Duodenal mucosa (tissue), 2 donors: ENCODE measurements around the gene KRI1.
A peak's percentile ranks its signal among the peaks of the same experiment; 100 is the strongest.

Source experiments
- H3K27ac ChIP-seq: one replicate; pipeline ENCODE4 v1.7.0; 2013; ENCODE audit warnings: low read depth, low read length
- H3K27me3 ChIP-seq, 2 donors: one replicate each; pipeline ENCODE4 v1.7.0; 2013; ENCODE audit warnings: low read length in 2 of 2, control low read depth in 1 of 2; ENCODE audit not compliant: insufficient read depth in 2 of 2, control insufficient read depth in 1 of 2
- H3K36me3 ChIP-seq, 2 donors: one replicate each; pipeline ENCODE4 v1.7.0; 2013; ENCODE audit warnings: low read length in 2 of 2, control low read depth in 1 of 2; ENCODE audit not compliant: insufficient read depth in 2 of 2, control insufficient read depth in 1 of 2
- H3K4me1 ChIP-seq, 2 donors: one replicate each; pipeline ENCODE4 v1.7.0; 2013; ENCODE audit warnings: low read length in 2 of 2, control low read depth in 1 of 2; ENCODE audit not compliant: insufficient read depth in 2 of 2, control insufficient read depth in 1 of 2
- H3K4me3 ChIP-seq, 2 donors: one replicate each; pipeline ENCODE4 v1.7.0; 2013; ENCODE audit warnings: low read length in 2 of 2, low read depth in 1 of 2
- H3K9ac ChIP-seq, 2 donors: one replicate each; pipeline ENCODE4 v1.7.0; 2013; ENCODE audit warnings: low read length in 2 of 2, low read depth in 1 of 2
- H3K9me3 ChIP-seq, 2 donors: one replicate each; pipeline ENCODE4 v1.7.0; 2013; ENCODE audit warnings: low read length in 2 of 2, control low read depth in 1 of 2; ENCODE audit not compliant: control insufficient read depth in 1 of 2

KRI1 gene

DNA sequence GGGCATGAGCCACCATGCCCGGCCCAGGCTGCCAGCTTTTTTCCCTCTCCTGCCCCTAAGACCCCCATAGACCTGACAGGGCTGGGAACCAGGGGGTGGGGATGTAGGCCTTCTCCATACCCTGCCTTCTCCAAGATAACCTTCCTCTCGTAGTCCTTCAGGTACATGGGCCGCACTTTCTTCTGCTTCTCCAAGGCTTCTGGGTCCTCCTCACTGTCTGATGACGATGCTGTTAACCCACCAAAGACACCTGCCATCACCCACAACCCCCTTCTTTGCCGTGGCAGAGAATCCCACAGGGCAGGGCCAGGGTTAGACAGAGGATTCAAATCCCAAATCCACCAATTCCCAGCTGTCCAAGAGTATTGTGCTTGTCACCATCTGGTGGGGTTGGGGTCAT is 3.2 kb downstream of the KRI1 start:
- Histone ChIP-seq H3K36me3 (peaks cover 13 to 30% of the 10 kb centered on the region in 2 donors), H3K27ac (no peak overlapping the region), H3K4me3 (no peak overlapping the region), H3K9ac (no peak overlapping the region), H3K4me1 (peaks cover 23 to 25% of the 10 kb centered on the region in 2 donors), H3K9me3 (no peaks in the 10 kb centered on the region), H3K27me3 (no peaks in the 10 kb centered on the region)

DNA sequence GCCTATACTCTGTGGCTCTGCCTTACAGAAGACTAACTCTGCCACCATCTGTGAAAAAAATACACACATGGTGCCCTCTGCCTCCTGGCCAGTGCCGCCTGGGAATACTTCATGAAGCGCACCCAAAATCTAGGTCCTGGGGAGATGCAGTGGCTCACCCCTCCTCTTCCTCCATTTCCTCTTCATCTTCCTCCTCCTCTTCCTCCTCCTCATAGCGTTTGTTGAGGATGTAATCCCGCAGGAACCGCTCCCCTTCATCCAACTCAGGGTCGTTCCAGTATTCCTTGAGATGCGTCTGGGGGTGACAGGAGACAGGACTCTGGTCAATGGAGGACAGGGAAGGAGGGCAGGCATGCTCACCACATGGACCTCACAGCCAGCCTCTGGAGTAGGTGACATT is 5.7 kb downstream of the KRI1 start:
- Histone ChIP-seq H3K27ac (no peak overlapping the region), H3K36me3 (peaks cover 13 to 46% of the 10 kb centered on the region in 2 donors), H3K4me3 (no peak overlapping the region)

DNA sequence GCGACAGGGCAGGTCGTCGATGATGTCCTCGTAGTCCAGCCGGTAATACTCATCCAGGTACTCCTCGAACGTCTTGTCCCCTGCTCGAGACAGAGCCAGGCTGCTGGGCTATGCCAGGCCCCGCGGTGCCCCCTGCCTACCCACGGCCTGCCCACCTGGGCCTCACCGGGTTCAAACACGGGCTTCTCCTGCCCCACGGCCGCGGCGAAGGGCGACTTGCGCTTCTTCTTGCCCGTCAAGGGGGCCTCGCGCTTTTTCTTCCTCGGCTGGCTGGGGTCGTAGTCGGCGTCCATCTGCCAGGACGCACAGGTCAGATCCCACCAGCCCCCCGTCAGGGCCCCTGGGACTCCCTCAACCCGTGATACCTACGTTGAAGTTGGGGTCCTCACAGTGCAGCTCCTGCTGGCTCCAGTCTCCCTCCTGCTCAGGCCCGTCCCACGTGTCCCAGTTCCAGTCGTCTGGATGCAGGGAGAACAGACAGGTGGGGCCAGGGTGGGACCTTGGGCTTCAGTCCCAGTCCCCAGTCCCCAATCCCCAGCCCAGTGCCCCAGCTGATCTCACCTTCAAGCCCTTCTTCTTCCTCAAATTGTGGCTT is 8.1 kb downstream of the KRI1 start:
- Histone ChIP-seq H3K4me3 (no peak overlapping the region), H3K9me3 (no peaks in the 10 kb centered on the region), H3K27ac (no peak overlapping the region), H3K27me3 (no peaks in the 10 kb centered on the region), H3K36me3 (peaks cover 27 to 71% of the 10 kb centered on the region in 2 donors), H3K4me1 (peaks cover 14 to 21% of the 10 kb centered on the region in 2 donors), H3K9ac (no peak overlapping the region)

More for the DNA sequence above, 5.7 kb downstream of the KRI1 start:
- H3K4me1 ChIP-seq, result peaks cover 11% of the 10 kb centered on the region in 2 donors
- H3K9me3 ChIP-seq, result no peaks in the 10 kb centered on the region
- H3K9ac ChIP-seq, result no peak overlapping the region
- H3K27me3 ChIP-seq, result no peaks in the 10 kb centered on the region

DNA sequence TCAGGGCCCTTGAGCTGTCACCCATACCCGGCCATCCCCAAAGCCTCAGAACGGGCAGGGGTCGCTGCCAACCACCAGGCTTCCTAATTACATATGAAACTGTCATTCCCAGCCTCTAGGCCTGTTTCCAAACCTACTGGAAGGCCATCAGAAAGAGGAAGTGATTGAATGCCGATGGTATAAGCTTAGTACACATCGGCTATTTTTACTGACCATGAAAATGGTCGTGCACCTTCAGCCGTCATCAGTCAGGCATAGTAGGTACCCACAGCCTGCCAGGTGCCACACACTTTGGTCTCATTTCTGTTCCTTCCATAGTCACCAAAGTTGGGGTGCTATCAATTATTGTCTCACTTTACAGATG is 10.2 kb downstream of the KRI1 start:
- H3K9ac ChIP-seq, result no peak overlapping the region
- H3K27me3 ChIP-seq, result no peaks in the 10 kb centered on the region
- H3K27ac ChIP-seq, result no peak overlapping the region
- H3K9me3 ChIP-seq, result no peaks in the 10 kb centered on the region
- H3K4me1 ChIP-seq, result peaks cover 20 to 29% of the 10 kb centered on the region in 2 donors
- no peak overlapping the region for H3K4me3 ChIP-seq
- peaks cover 36 to 77% of the 10 kb centered on the region in 2 donors for H3K36me3 ChIP-seq

DNA sequence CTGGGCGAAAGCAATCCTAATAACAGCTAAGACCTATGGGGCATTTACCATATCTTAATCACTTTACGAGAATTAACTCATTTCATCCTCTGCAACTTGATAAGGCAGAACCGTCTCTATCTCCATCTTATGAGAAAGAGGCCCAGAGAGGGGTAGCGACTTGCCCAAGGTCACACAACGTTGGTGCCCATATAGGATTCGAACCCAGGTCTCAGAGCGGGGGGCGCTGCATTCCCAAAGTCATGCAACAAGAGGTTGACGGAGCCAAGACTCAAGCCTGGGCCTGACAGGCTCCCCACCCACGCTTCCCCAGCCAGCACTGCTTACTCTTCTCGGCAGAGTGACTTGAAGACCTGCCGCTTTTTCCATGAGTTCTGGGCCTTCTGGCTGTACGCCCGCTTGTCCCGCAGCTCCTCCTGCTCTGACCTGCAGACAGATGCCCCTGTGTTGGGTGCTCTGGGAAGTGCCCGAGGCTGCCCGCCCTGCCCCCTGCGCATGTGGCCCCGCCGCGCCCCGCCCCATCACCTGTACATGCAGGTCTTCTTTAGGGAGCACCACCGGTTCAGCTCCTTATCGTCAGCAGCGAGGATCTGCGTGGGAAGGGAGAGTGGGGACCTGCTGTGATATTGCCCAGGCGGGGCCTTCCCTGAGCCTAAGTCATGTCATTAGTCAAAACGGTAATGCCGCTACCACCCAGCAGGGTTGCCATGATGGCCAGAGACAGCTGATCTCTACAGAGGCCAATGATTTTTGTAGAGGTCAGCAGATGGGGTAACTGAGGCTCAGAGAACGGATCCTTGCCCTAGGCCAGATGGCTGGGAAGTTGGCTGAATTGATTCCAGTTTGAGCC is 10.8 kb downstream of the KRI1 start:
- peaks cover 20 to 29% of the 10 kb centered on the region in 2 donors for H3K4me1 ChIP-seq
- H3K27me3 ChIP-seq, result no peaks in the 10 kb centered on the region
- H3K36me3 ChIP-seq, result peaks cover 33 to 76% of the 10 kb centered on the region in 2 donors
- H3K4me3 ChIP-seq, result no peak overlapping the region
- no peaks in the 10 kb centered on the region for H3K9me3 ChIP-seq
- H3K9ac ChIP-seq, result no peak overlapping the region
- no peak overlapping the region for H3K27ac ChIP-seq

DNA sequence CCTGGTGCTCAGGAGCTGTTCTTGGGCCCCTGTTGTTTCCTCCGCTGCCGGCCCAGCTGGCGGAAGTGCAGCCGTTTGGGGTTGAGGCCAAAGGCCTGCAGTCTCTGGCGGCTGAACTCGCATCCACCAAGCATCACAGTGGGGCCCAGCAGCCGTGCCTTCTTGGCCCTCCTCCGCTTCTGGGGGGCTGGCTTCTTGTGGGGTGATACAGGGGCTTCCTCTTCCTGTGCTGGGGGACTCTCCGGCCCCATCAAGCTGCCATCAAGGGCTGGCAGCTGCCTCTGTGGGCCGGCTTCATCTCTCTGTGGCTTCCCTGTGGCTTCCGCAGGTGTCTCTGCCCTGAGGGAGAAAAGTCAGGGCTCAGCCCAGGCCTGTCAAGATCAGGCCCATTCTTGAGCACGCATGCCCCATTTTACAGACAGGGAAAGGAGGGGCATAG is 11.8 kb downstream of the KRI1 start:
- H3K9ac ChIP-seq, result no peak overlapping the region
- H3K36me3 ChIP-seq, result peaks cover 26 to 76% of the 10 kb centered on the region in 2 donors
- no peak overlapping the region for H3K27ac ChIP-seq
- no peak overlapping the region for H3K4me3 ChIP-seq
- peaks cover 20 to 29% of the 10 kb centered on the region in 2 donors for H3K4me1 ChIP-seq
- no peaks in the 10 kb centered on the region for H3K9me3 ChIP-seq
- H3K27me3 ChIP-seq, result no peaks in the 10 kb centered on the region

DNA sequence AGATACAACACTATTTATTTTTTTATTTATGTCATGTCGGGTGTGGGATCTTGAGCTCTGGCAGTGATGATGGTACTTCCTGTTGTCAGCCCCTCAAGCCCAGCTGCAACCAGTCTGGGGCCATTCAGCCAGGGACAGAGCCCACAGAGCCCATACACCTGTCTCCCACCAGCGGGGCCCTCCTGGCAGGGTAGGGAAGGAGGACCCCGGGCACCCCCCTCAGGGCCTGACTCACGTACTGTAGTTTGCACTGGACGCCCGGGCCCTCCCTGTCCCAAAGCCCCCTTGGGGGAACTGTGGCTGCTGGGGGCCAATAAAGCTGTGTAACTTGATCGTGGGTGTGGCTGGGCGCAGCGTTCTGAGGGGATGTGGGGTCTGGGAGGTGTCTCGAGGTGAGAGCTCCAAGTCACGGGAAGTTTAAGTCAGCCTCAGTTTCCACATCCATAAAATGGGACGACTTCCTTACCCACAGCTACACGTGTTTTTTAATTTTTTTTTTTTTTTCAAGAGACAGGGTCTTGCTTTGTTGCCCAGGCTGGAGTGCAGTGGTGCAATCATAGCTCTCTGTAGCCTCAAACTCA is 12.6 kb downstream of the KRI1 start:
- Histone ChIP-seq H3K9ac (peak overlapping the region; percentile 10 to 12), H3K4me1 (peaks cover 20 to 29% of the 10 kb centered on the region in 2 donors), H3K27me3 (no peaks in the 10 kb centered on the region), H3K4me3 (no peak overlapping the region), H3K9me3 (no peaks in the 10 kb centered on the region), H3K36me3 (peaks cover 34 to 83% of the 10 kb centered on the region in 2 donors), H3K27ac (peak overlapping the region; percentile 32)

DNA sequence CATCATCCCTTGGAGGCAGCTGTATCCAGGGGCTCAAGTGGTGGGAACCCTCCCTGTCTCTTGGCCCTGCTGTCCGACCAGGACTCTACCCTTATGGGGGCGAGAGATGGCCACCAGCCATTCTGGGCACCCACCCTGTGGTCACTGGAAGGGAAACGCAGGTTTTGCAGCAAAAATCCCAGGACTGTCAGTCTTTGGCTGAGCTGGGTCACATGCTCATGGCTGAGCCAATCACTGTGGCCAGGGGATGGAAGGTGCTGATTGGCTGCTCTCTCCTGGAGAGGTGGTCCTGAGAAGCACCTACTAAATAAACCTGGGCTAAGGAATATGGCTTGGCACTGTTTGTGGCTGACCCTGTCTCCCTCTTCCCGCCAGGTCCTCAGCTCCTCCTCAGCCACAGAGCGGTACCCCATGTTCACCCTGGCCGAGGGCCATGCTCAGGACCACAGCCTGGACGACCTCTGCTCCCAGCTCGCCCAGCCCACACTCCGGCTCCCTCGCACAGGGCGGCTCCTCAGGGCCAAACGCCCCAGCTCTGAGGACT is 13.2 kb downstream of the KRI1 start:
- H3K4me3 ChIP-seq, result no peak overlapping the region
- peaks cover 34 to 79% of the 10 kb centered on the region in 2 donors for H3K36me3 ChIP-seq
- H3K9ac ChIP-seq, result no peak overlapping the region
- peaks cover 20 to 29% of the 10 kb centered on the region in 2 donors for H3K4me1 ChIP-seq
- H3K27ac ChIP-seq, result no peak overlapping the region
- no peaks in the 10 kb centered on the region for H3K27me3 ChIP-seq
- H3K9me3 ChIP-seq, result no peaks in the 10 kb centered on the region

DNA sequence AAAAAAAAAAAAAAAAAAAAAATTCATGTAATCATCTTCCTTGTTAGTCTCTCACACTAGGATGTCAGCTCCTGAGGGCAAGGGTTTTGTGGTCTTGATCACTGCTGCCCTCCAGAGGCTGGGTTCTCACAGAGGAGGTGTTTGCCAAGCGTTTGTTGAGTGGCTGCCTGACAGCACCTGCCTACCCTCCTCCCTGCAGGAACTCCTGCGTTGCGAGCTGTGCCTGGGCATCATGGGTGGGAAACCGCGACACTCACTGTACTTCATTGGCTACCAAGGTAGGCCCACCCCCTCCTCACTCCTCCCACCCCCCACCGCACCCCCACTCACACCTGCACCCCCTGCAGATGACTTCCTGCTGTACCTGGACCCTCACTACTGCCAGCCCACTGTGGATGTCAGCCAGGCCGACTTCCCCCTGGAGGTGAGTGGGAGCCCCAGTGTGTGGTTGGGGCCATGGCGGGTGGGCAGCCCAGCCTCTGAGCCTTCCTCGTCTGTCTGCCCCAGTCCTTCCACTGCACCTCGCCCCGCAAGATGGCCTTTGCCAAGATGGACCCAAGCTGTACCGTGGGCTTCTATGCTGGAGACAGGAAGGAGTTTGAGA is 14.0 kb downstream of the KRI1 start:
- H3K4me3 ChIP-seq, result no peak overlapping the region
- H3K4me1 ChIP-seq, result peaks cover 20 to 29% of the 10 kb centered on the region in 2 donors
- no peak overlapping the region for H3K27ac ChIP-seq
- no peaks in the 10 kb centered on the region for H3K27me3 ChIP-seq
- H3K36me3 ChIP-seq, result peaks cover 38 to 80% of the 10 kb centered on the region in 2 donors
- H3K9me3 ChIP-seq, result no peaks in the 10 kb centered on the region
- H3K9ac ChIP-seq, result no peak overlapping the region
